GM18909 (cell line): ENCODE results near the gene MECP2.

Experiments used
- ATAC-seq: cut with Tn5 transposase; IDR thresholded peaks from one replicate; pipeline ENCODE4 v1.9.1; 2021; ENCODE audit warnings: mild to moderate bottlenecking; ENCODE audit not compliant: unreplicated experiment, poor library complexity

MECP2 gene

DNA sequence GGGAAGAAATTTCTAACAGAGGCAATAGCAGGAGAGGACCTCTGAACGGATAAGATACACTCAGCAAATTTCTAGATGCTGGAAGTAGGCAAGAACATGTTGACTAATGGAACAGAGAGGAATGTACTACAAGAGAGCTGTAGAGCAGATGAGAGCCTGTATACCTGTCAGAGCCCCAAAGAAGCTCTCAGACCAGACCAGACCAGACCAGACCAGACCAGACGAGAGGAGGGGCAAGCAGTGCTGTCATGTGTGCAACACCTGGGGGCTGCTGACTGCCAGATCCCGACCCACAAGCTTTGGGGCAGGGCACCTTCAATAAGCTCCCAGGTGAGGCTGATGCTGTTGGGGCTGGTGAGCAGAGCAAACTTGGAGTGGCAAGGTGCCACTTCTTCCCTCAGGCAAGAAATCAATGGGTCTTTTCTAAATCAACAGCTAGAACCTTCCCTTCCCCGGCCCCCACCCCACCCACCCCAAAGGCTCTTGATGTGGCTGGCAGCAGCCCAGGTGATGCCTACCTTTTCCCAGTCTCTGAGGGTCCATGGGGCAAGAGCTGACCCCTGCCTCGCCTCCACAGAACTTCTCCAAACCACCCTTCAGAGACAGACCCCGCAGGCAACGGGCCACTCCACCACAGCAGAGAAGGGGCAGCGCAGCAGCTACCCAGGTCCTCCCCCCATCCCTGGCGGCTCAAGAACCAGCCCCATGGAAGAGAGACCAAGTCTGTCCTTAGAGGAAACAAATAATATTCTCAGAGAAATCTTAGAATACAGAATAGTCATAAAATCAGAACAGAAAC lies 32.7 kb downstream of the MECP2 start:
- ATAC-seq = no peak

- no peak for ATAC-seq
These were observed 34.3 kb downstream of the MECP2 start for GRCh38 chrX:154063234-154063633.

GRCh38 chrX:154061801-154062200 lies 35.7 kb downstream of the MECP2 start:
- ATAC-seq = no peak

DNA sequence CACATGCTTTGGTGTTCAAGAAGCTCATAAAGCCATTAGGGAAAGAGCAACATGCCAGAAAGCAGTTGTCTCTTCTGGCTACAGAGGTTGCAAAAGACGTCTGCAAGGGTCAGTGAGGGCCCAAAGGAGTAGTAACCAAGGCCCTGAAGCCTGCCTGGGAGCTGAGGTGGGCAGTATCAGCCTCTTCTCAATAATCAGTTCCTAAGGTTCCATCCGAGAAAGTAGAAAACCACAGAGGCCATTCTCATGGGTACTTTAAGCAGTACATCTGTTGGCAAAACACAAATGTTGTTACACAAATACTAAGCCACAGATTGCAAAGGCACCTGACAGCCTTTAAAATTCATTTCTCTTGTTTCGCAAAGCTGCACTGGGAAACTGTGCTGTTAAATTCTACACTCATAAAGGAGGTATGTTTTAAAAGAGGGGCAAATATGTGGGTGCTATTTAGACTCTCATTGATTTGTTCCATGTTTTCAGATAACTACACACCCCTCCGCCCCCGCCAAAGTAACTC lies 37.7 kb downstream of the MECP2 start:
- ATAC-seq = no peak

- ATAC-seq = no peak
These were observed 38.3 kb downstream of the MECP2 start for GRCh38 chrX:154059231-154059630.

DNA sequence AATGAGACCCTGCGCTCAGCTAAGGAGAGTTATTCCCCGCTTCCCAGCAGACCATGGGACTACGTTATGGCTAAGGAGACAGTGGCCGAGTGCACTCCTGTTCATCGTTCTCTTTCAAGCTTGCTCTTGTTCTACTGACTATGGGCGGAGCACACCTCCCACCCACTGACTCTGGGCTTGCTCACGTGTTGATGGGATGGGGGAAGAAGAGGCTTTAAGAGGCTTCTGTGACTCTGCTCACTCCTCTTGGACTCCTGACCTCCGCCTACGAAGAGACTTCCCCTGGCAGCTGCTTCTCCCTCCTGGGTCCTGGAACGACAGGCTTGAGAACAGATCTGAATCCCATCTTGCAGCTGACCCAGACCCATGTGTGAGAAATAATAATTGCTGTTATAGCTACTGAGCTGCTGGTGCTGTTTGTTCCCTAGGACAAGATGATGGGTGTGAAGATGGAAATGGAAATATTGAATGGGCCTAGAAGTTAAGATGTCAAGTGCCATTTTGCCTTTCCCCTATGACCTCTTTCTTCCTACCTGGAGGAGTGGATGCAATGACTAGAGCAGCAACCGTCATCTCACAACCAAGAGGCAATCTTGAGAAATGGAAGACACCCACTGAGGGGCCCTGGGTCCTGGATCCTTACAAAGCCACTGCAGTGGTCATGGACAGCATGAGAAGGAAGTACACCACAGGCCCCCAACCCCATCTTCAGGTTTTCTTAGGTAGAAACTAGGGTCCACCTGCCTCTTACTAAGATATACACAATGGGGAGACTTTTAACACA lies 39.1 kb downstream of the MECP2 start:
- no peak for ATAC-seq

DNA sequence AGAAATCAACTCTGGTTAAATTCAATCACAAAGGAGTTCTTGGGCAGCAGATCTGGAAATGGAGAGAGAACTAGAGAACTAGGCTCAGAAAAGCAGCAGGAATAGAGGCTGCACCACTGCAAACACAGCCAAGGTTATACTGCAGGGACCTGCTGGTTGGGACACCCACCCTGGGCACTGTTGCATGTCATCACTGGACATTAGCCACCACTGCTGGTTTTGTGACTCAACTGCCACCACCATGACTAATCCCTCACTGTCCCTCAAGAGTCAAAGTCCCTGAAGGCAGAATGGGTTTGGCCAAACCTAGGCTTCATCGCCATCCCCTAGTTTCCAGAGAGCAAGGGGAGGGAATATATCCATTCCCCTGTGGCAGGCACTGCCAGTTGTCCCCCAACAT lies 39.7 kb downstream of the MECP2 start:
- no peak for ATAC-seq

DNA sequence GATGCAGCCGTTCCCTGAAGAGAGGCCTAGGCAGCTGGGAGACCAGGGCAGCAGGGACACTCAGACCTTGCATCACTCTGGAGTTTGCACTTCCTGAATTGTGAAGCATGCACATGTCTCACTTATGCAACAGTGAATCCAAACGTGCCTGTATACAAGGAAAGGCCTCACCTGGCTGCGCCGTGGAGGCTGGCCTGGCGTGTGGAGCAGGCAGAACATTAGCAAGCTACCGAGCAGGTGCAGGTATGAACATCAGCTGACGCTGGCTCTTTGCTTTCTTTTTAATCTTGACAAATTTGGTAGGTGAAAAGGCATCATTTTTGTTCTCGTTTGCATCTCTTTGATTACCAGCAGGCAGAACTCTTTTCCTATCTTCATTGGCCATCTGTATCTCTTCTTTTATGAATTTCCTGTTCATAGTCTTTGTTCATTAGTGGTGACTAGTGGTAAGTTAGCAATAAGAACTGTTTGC lies 40.7 kb downstream of the MECP2 start:
- no peak for ATAC-seq

GRCh38 chrX:154051201-154051810 lies 46.2 kb downstream of the MECP2 start:
- no peak for ATAC-seq

DNA sequence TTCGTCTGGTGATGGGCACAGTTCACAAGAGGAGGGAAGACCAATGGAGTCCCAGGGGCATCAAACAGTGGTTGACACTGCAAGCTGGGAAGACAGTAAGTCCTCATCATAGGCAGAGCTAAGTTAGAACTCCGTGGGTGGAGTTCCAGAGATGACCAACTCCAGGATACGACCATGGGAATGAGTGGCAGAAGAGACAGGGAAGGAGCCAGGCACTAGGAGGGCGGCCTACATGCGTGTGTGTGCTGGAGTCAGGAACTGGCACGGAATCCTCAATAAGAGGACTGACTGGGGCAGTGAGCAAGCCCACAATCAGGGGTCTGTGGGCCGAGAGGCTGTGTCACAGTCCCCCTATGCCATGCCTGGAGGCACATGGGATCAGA lies 47.4 kb downstream of the MECP2 start:
- no peak for ATAC-seq

GRCh38 chrX:154049209-154050112 lies 48.1 kb downstream of the MECP2 start:
- ATAC-seq = no peak

- no peak for ATAC-seq
These were observed 49.1 kb downstream of the MECP2 start for GRCh38 chrX:154048398-154048797.

DNA sequence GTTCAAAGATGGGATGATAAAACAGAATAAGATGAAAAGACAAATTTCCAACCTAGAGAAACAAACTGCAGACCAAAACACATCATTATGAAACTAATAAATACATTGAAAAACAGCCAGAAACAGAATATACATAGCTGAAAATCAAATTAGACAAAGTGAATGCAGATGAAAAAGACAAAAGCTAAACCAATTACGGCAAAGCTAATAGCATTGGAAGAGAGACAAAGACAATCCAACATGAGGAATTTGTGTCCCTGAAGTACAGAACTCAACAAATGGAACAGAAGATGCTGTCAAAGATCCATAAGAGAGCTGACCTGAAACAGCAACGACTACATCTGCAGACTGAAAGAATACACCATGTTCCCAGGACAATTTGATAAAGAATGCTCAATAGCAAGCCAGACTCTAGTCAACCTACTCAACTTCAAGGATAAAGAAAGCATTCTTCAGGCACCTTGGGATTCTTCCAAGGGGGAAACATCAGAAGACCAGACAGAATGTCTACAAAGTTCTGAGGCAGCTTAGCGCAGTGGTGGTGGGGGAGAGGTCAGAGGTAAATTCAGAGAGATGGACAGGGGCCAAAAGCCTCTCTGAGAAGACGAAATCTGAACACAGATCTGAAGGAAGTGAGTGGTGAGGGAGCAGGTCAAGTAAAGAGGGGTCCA lies 50.4 kb downstream of the MECP2 start:
- ATAC-seq = no peak

DNA sequence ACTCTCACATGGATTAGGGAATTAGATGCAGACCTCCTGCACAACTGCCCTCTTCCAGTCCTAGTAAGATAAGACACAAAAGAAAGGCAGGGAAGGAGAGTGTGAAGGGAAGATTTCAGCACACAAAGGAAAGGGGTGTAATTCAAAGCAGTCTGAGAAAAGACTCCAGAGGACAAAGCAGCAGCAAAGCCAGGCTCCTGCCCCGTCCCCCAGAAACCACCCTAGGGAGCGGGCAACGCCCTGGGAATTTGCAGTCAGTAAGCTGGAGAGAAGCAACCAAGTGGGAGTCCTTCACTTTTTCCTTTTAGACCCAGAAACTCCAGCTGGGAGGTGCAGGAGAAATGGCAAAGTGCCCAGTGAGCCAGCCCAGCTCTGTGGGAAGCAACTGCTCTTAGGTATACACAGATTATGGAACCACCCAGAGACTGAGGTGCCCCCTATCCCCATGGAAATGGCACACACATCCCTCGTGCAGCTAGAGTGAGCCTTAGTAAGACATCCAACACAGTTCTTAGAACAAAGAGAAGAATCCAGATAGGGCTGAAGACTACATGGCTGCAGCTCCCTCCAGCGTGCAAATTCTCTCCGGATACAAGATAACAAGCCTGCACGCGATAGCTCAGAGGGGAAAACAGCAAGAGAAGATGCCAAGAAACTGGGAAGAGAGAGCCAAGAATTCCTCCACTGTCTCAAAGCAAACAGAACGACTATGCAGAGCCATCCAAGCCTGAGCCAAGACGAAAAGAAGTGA lies 51.3 kb downstream of the MECP2 start:
- ATAC-seq = no peak

DNA sequence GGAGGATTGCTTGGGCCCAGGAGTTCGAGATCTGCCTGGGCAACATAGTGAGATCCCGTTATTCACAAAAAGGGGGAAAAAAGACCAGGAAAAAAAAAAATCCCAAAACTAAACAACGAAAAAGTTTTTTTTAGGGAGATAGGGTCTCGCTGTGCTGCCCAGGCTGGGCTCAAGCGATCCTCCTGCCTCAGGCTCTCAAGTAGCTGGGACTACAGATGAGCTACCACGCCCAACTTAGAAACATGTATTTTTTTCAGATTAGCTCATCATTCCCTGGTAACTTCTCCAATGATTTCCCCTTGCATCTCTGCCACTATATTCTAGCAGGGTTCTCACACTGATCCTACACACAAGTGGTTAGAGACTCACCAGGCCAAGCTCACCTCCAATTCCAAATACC lies 53.4 kb downstream of the MECP2 start:
- ATAC-seq = no peak

DNA sequence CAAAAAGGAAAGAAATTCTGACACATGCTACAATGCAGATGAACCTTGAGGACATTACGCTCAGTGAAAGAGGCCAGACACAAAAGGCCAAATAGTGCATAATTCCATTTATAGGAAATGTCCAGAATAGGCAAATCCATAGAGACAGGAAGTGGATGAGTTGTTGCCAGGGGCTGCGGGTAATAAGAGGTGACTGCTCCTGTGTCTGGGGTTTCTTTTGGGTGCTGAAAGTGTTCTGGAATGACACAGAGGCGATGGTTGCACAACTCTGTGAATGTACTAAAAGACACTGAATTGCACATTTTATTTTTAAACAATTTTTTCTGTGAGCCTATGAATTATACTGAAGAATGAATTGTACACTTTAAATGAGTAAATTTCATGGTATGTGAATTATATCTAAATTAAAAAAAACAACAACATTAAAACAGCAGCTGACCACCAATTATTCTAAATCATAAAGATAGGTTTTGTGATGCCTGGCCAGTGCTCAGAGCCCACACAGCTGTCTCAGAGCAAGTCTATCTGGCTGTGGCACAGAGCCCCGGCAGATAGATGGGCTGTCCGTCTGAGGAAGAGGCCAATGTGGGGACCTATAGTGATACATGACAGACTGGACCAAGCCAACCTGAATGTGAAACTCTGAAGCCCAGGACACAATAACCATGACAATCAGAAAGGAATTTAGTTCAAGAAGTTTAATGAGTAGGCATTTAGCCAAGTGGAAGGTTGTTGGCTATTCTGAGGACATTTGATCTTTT lies 54.3 kb downstream of the MECP2 start:
- ATAC-seq = no peak

GRCh38 chrX:154040863-154041262 lies 56.7 kb downstream of the MECP2 start:
- ATAC-seq = no peak

DNA sequence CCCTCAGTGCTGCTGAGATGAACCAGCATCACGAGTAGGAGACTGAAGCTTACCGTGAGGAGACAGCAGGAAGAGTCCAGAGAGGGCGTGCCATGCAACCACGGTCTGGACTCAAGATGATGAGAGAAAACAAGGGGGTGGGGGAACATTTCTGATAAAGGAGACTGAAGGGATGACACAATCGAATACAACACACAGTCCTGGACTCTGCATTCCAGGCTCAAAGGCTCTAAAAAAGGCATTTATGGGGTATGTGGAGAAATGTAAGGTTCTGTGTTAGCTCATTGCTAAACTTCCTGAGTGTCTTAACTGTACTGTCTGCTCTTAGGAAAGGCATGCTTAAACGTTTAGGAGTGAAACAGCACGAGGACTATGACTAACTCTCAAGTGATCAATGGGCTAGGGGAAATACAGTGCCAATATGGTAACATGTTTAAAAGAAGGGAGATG lies 57.2 kb downstream of the MECP2 start:
- ATAC-seq = no peak
